K562 (cell line): ENCODE results near the gene FLT1.

Experiments used
- FOSL1 ChIP-seq: fragments of 200-800 bp; sonication (Bioruptor generic); conservative IDR thresholded peaks from 2 replicates; pipeline ENCODE4 v1.6.1; 2016; ENCODE audit warnings: missing genetic modification characterization, missing compliant biosample characterization
- RBM22 ChIP-seq: fragments of 200-400 bp; formaldehyde crosslinking; IDR thresholded peaks from 2 replicates; pipeline ENCODE4 v1.6.1; 2018; ENCODE audit warnings: low read length, low read depth; ENCODE audit not compliant: poor library complexity, severe bottlenecking
- SIN3A ChIP-seq, 2 experiments: fragments of 150-350 bp in 1 of 2; IDR thresholded peaks; 2 replicates each; pipeline ENCODE4 v1.6.1; 2011 to 2016; ENCODE audit warnings: borderline replicate concordance in 2 of 2, low read depth in 2 of 2, low read length in 2 of 2, mild to moderate bottlenecking in 2 of 2, moderate library complexity in 2 of 2; ENCODE audit not compliant: control insufficient read depth in 1 of 2
- SMAD2 ChIP-seq: fragments of 150-350 bp; IDR thresholded peaks from 2 replicates; pipeline ENCODE4 v1.6.1; 2014; ENCODE audit warnings: low read depth, mild to moderate bottlenecking, low read length
- ZFP91 ChIP-seq: sonication (generic); formaldehyde crosslinking; IDR thresholded peaks from 2 replicates; pipeline ENCODE4 v1.8.0; 2022; ENCODE audit warnings: mild to moderate bottlenecking, missing genetic modification reagents
- TF ChIP-seq, protein P1 (sequence below), 2 experiments: IDR thresholded peaks; 2 replicates each; pipeline ENCODE4 v1.6.1; 2011; ENCODE audit warnings: borderline replicate concordance in 1 of 2, control low read depth in 1 of 2, low read depth in 1 of 2, low read length in 1 of 2, mild to moderate bottlenecking in 1 of 2, mixed read lengths in 1 of 2, moderate library complexity in 1 of 2; ENCODE audit not compliant: insufficient read depth in 1 of 2, insufficient read length in 1 of 2, poor library complexity in 1 of 2, severe bottlenecking in 1 of 2; ENCODE audit errors: extremely low read depth in 1 of 2
- TF ChIP-seq, protein P2 (sequence below): fragments of 450-650 bp; IDR thresholded peaks from 2 replicates; pipeline ENCODE4 v1.7.1; 2018; ENCODE audit warnings: mild to moderate bottlenecking, low read depth; ENCODE audit not compliant: partially characterized antibody
- TF ChIP-seq, protein P3 (sequence below), 2 experiments: fragments of 450-650 bp in 1 of 2; sonication (generic) in 1 of 2; formaldehyde crosslinking in 1 of 2; IDR thresholded peaks in 1 of 2; conservative IDR thresholded peaks in 1 of 2; 2 replicates each; pipeline versions ENCODE4 v1.6.1 to v1.8.1; 2016 to 2023; ENCODE audit warnings: mild to moderate bottlenecking in 2 of 2, moderate library complexity in 2 of 2, inconsistent platforms in 1 of 2, missing genetic modification reagents in 1 of 2

- TF ChIP-seq SMAD2 (no peak), ZFP91 (CRISPR knock-in tag) (no peak), SIN3A (IDR thresholded peaks at IDR 0.05; ENCODE audit: borderline replicate concordance in 2 of 2, control insufficient read depth in 1 of 2, low read depth in 2 of 2, low read length in 2 of 2) (no peak), FOSL1 (tag) (no peak), RBM22 (no peak)
- TF ChIP-seq, protein P1, sequence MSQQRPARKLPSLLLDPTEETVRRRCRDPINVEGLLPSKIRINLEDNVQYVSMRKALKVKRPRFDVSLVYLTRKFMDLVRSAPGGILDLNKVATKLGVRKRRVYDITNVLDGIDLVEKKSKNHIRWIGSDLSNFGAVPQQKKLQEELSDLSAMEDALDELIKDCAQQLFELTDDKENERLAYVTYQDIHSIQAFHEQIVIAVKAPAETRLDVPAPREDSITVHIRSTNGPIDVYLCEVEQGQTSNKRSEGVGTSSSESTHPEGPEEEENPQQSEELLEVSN (IDR thresholded peaks at IDR 0.05; ENCODE audit: borderline replicate concordance in 1 of 2, extremely low read depth in 1 of 2, insufficient read depth in 1 of 2, insufficient read length in 1 of 2, low read depth in 1 of 2, low read length in 1 of 2, poor library complexity in 1 of 2, severe bottlenecking in 1 of 2) = no peak
- TF ChIP-seq, protein P2, sequence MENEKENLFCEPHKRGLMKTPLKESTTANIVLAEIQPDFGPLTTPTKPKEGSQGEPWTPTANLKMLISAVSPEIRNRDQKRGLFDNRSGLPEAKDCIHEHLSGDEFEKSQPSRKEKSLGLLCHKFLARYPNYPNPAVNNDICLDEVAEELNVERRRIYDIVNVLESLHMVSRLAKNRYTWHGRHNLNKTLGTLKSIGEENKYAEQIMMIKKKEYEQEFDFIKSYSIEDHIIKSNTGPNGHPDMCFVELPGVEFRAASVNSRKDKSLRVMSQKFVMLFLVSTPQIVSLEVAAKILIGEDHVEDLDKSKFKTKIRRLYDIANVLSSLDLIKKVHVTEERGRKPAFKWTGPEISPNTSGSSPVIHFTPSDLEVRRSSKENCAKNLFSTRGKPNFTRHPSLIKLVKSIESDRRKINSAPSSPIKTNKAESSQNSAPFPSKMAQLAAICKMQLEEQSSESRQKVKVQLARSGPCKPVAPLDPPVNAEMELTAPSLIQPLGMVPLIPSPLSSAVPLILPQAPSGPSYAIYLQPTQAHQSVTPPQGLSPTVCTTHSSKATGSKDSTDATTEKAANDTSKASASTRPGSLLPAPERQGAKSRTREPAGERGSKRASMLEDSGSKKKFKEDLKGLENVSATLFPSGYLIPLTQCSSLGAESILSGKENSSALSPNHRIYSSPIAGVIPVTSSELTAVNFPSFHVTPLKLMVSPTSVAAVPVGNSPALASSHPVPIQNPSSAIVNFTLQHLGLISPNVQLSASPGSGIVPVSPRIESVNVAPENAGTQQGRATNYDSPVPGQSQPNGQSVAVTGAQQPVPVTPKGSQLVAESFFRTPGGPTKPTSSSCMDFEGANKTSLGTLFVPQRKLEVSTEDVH = no peak
- TF ChIP-seq, protein P3, sequence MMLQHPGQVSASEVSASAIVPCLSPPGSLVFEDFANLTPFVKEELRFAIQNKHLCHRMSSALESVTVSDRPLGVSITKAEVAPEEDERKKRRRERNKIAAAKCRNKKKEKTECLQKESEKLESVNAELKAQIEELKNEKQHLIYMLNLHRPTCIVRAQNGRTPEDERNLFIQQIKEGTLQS (IDR thresholded peaks at IDR 0.05) = no peak
- TF ChIP-seq, protein P3 (CRISPR knock-in tag; conservative IDR thresholded peaks at IDR 0.05) = no peak
These were observed 9.8 kb downstream of the FLT1 start for GRCh38 chr13:28485097-28485496.
